ENCODE results near the gene CYB561D1.

DNA sequence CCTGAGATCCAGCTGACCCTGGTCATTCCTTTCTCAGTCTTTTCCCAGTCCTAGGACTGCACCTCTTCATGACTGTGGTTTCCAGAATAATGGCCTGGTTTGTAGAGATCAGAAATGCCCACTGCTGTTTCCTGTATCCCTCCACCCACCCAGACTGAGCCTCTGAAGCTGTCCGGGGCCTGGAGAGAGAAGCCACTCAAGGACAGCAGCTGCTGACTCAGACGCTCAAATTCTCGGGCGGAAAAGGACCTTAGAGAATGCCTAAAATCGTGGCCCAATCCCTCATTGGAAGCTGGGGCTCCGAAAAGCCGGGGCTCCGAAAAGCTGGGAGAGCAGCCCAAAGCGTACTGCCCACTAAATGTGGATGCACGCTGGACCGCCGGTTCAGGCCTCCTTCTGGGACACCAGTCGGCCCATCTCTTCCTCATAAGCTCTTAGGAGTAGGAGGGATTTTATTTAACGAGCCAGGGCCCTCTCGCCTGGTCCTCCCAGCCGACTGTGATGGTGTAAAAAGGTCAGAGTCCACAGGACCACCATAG lies 38.0 kb downstream of the CYB561D1 start:
- TF ChIP-seq, protein P1, sequence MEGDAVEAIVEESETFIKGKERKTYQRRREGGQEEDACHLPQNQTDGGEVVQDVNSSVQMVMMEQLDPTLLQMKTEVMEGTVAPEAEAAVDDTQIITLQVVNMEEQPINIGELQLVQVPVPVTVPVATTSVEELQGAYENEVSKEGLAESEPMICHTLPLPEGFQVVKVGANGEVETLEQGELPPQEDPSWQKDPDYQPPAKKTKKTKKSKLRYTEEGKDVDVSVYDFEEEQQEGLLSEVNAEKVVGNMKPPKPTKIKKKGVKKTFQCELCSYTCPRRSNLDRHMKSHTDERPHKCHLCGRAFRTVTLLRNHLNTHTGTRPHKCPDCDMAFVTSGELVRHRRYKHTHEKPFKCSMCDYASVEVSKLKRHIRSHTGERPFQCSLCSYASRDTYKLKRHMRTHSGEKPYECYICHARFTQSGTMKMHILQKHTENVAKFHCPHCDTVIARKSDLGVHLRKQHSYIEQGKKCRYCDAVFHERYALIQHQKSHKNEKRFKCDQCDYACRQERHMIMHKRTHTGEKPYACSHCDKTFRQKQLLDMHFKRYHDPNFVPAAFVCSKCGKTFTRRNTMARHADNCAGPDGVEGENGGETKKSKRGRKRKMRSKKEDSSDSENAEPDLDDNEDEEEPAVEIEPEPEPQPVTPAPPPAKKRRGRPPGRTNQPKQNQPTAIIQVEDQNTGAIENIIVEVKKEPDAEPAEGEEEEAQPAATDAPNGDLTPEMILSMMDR (IDR thresholded peaks at IDR 0.05; ENCODE audit: control extremely low read depth in 1 of 3, insufficient read depth in 1 of 3, low read depth in 1 of 3, low read length in 3 of 3) = no peak
- TF ChIP-seq, protein P2, sequence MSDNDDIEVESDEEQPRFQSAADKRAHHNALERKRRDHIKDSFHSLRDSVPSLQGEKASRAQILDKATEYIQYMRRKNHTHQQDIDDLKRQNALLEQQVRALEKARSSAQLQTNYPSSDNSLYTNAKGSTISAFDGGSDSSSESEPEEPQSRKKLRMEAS (IDR thresholded peaks at IDR 0.05) = no peak
- TF ChIP-seq KDM1A (IDR thresholded peaks at IDR 0.05; ENCODE audit: borderline replicate concordance, low read length) (no peak), EP300 (IDR thresholded peaks at IDR 0.05; ENCODE audit: borderline replicate concordance in 1 of 2, low read depth in 2 of 2, low read length in 2 of 2) (no peak)

Data from H1 (cell line).